HG03175 (cell line): ENCODE results near the gene ELP2.
"Not testable (repeated sequence)": the region's sequence is repeated elsewhere in the genome, so short reads cannot be mapped to it uniquely, and the experiment has no call there.

Experiments
- ATAC-seq: cut with Tn5 transposase; IDR thresholded peaks from one replicate; pipeline ENCODE4 v1.9.1; 2021; ENCODE audit warnings: mild to moderate bottlenecking, moderate library complexity; ENCODE audit not compliant: unreplicated experiment

ELP2 gene

GRCh38 chr18:36116771-36117170, 12.9 kb upstream of the ELP2 start:
- ATAC-seq, result not testable (repeated sequence)

GRCh38 chr18:36120297-36120696, 9.4 kb upstream of the ELP2 start:
- no peak for ATAC-seq

- ATAC-seq, result no peak
Measured at GRCh38 chr18:36124841-36125240, 4.9 kb upstream of the ELP2 start.

GRCh38 chr18:36126668-36127067, 3.0 kb upstream of the ELP2 start:
- ATAC-seq, result no peak

GRCh38 chr18:36127836-36128529, 1.7 kb upstream of the ELP2 start:
- ATAC-seq, result no peak

DNA sequence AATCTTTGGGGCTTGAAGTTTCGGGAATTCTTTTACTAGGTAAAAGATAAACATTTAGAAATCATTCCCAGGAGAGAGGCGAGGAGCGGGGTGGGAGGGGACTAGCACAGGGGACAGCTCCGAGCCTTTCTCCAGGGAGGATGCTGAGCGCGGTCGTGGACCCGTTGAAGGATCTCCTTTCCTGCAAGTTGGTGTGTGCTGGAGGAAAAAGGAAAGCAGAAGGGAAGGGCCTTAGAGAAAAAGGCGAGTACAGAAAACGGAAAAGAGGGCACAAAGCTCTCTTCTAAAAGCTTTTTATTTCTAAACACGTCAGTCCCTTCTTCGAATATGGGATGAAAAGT, 1.2 kb upstream of the ELP2 start:
- no peak for ATAC-seq

- ATAC-seq, result peak; percentile 7
Measured at GRCh38 chr18:36128907-36129299, 796 bp upstream of the ELP2 start.

DNA sequence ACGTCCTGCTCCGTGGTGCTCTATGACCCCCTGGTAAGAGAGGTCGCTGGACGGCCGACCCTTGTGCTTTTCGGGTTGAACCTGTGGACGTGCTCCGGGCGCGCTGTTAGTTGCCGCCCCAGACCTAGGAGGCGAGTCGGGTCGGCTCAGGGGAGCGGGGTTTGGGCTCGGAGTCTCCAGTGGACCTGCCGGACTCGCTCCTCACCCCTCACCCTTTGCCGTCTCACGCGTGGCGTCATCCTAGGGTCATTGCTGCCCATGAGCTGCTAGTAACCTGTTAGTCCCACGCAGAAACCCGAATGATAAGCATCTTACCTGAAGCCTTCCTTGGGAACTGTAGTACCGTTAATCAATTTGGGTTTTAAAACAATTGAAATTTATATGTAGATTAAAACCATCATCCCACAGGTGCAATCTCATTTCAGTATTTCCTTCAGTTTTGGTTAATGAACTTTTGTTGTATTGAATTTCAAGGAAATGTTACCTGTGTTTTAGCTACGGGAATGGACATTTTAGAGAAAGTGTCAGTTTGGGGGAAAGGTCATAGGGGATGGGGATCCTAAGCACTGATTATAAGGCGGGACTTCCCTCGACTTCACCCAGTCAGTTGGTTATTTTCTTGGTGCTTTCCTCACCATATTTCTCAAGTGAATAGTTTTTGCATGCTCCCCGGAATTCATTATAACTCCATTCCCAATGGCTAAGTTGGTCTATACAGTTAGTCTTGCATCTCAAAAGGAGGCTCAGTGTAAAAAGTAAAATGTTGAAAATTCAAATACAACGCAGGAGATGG, 536 bp downstream of the ELP2 start:
- ATAC-seq, result peak; percentile 23

DNA sequence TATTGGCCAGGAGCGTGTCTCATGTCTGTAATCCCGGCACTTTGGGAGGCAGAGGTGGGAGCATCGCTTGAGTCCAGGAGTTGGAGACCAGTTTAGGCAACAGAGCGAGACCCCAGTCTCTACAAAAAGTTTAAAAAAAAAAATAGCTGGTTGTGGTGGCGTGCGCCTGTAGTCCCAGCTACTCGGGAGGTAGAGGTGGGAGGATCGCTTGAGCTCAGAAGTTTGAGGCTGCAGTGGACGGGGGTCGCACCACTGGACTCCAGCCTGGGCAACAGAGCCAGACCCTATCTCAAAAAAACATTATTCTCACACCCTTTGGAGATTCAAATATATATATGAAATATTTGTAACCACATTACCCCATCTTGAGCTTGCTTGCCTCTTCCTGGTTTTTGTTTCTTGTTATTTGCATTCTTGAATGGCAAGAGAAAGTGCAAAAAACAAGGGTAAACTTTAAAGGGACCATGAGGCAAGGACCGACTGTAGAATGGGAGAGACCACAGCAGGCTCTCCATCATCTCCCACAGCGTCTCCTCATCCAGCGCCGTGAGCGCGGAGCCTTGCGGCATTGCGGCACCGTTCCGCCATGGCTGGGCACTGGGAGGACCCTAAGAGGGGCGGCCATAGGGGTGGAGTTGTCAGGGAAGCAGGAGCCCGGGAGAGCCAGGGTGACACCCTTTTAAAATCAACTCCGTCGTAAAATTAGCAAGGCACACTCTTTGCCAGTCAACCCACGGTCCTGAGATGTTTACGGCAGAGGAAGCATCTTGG, 1.4 kb downstream of the ELP2 start:
- ATAC-seq, result no peak

DNA sequence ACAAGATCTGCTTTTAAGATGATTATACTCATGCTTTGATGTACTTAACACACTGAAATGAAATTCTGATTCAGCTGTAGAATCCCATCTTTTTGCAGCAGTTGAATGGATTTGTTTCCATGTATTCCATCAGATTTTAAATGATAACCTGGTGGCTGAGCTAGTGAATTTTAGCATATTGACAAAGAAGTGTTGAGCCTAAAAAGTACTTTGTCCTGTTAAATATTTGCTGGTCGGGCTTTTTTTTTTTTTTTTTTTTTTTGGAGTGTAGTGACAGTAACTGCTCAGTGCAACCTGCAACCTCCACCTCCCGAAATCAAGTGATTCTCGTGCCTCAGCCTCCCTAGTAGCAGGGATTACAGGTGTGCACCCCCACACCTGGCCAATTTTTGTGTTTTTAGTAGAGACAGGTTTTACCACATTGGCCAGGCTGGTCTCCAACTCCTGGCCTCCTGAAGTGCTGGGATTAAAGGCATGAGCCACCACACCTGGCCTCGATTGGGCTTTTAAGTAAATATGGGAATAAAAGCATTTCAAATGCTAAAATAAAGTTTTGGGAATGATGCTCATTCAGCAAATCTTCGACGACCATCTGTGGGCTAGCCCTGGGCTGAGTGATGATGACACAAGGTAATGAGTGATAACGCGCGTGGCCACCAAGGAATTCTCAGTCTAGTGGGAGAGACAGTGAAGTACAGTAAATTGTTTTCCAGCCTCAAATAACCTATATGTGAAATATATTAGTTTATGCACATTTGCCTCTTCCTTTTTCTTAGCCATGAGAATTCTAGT, 2.2 kb downstream of the ELP2 start:
- ATAC-seq, result no peak

- no peak for ATAC-seq
Measured at GRCh38 chr18:36132756-36133155, 3.1 kb downstream of the ELP2 start.

GRCh38 chr18:36135264-36135663, 5.6 kb downstream of the ELP2 start:
- no peak for ATAC-seq

DNA sequence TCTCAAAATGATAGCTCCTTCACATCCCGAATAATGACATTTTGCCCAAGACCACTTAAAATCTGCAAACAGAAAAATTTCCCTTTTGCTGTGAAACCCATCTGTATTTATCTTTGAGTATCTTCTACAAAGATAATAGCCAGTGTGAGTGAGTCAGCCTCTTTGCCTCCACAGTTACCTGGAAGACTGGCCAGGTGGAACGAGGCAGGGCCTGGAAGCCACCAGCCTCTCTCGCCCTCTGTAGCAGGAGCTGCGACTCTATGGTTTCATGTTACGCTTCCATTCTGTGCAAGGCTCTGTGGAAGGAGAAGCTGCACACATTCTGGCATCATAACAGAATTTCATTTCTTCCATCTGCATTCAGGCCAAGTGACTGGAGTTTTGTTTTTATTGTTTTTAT, 9.5 kb downstream of the ELP2 start:
- no peak for ATAC-seq

DNA sequence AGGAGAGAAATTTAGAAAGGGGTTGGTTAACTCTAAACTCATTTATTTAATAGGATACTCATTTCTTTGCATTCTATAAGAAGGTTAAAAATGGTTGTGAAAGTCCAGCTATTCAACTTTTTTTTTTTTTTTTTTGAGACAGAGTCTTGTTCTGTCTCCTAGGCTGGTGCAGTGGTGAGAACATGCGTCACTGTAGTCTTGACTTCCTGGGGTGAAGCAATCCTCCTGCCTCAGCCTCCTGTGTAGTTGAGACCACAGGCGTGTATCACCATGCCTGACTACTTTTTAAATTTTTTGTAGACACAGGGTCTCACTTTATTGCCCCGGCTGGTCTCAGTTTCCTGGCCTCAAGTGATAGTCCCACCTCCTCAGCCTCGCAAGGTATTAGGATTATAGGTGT, 11.9 kb downstream of the ELP2 start:
- no peak for ATAC-seq

GRCh38 chr18:36142751-36143150, 13.1 kb downstream of the ELP2 start:
- no peak for ATAC-seq

DNA sequence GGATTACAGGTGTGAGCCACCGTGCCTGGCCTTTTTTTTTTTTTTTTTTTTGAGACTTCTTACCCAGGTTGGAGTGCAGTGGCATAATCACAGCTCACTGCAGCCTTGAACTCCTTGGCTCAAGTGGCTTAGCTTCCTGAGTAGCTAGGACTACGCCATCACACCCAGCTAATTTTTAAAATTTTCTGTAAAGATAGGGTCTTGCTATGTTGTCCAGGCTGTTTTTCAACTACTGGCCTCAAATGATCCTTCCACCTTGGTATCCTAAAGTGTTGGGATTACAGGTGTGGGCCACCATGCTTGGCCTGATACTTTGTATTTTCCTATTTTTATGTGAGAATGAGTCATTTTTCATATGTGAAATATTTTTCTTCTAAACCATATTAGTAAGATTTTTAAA, 13.7 kb downstream of the ELP2 start:
- ATAC-seq, result no peak

DNA sequence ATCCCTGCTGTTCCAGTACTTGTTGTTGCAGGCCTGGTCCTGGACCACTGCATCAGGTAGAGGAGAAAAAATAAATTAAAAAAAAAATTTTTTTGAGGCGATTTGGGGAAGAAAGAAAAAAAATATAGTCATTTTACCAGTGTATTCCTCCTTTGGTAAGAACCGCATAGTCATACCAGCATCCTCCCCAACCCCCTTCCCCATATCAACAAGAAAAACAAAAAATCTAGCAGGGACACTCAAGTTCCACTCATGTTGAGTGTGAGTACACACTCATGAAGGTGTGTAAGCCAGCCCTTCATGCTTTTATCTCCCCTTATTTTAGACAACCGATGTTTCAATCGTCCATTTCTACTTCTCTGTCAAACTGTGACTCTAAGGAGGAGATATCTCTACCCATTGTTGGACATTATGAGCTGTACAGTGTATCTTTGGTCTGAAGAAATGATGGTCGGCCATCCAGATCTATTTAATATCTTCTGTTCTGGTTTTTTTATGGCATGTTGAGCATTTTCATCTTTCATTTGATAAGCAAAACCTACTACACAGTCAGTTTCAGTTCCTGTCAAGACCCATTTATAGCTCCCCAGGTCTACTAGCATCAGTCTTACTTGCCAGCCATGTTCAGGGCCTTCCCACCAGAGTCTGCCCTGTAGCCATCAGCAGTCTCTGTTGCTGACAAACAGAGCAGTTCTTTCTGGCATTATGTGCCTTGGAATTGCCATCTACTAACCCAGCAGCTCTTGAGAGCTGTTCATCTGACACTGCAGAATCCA, 20.0 kb downstream of the ELP2 start:
- ATAC-seq, result peak; percentile 96

DNA sequence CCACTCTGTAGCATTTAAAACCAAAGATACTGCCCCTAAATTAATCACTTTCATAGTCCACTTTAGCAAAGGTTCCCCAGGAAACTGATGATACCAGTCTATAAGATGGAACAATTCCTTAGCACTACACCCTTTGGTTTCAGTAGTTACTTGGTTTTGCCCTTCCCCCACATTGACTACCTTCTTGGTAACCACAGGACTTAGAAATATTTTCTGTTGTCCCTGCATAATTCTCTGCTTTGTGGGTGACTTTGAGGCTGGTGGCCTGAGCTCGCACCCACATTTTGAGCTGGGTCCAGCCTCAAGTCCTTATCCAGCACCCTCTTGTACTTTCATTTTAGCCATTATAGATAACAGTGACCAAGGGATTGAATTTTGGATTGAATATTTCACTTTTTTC, 23.1 kb downstream of the ELP2 start:
- no peak for ATAC-seq

- no peak for ATAC-seq
Measured at GRCh38 chr18:36153203-36153602, 23.5 kb downstream of the ELP2 start.

GRCh38 chr18:36153771-36154170, 24.1 kb downstream of the ELP2 start:
- no peak for ATAC-seq
